GM19397 (cell line): ENCODE results near the gene FGFR3.

Experiments
- ATAC-seq: cut with Tn5 transposase; IDR thresholded peaks from one replicate; pipeline ENCODE4 v1.9.1; 2021; ENCODE audit warnings: mild to moderate bottlenecking, moderate library complexity; ENCODE audit not compliant: unreplicated experiment

The FGFR3 gene

GRCh38 chr4:1792832-1793495 is at the start of gene FGFR3:
Gene FGFR3, plus strand, starts transcription at chr4:1793293. Its CDS starts 642 bp downstream, at chr4:1793935.
- ATAC-seq = peak; percentile 62

DNA sequence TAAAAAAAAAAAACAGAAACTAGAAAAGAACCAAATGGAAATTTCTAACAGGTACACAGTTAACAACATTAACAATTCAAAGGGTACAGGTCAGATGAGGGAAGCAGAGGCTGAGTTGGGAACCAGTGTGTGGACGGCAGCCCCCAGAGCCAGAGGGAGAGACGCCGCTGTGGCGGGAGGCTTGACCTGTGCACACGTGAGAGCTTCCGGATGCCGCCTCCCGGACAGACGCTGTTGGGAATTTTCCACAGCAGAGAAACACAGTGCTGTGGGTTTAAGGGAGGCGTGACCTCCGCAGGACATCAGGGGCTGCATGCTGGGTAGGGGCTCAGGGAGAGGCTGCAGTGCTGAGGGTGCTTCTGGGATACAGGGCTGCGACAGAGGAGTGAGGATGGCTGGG is 49.5 kb upstream of the FGFR3 start:
- ATAC-seq = no peak

DNA sequence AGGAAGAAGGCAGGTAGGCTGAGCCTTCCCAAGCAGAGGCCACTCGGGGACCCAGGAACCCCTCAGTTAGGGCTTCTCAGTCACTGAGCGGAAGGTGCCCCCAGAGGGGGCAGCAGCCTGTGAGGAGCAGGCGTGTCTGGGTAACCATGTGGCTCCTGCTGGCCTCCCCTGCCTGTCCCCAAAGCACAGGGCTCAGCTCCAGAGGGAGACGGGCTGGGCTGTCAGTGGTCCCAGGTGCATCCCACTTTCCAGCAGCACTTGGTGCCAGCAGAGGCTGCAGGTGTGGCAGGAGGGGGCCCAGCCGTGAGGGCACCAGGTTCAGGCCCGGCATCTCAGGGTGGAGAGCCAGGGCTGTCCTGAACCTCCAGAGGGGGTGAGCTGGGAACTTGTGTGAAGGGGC is 49.1 kb upstream of the FGFR3 start:
- no peak for ATAC-seq

- no peak for ATAC-seq
These were observed 48.5 kb upstream of the FGFR3 start for GRCh38 chr4:1744552-1744951.

- ATAC-seq = no peak
These were observed 47.9 kb upstream of the FGFR3 start for GRCh38 chr4:1745165-1745564.

- ATAC-seq = no peak
These were observed 47.4 kb upstream of the FGFR3 start for GRCh38 chr4:1745697-1746096.

- no peak for ATAC-seq
These were observed 46.8 kb upstream of the FGFR3 start for GRCh38 chr4:1746265-1746691.

- ATAC-seq = no peak
These were observed 46.0 kb upstream of the FGFR3 start for GRCh38 chr4:1746919-1747602.

DNA sequence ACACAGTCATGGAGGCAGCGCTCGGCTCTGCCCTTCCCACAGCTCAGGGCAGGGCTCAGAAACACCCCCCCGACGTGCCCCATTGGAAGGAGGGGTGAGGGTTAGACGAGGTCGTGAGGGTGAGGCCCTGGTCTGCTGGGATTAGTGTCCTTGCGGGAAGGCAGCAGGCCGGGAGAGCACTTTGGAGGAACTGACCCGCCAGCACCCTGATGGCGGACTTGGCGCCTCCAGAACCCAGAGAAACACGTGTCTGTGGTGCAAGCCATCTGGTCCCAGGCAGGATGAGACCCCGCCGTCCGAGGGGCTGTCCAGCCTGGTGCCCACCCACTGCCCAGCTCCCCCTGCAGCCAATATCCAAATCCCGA is 45.5 kb upstream of the FGFR3 start:
- ATAC-seq = no peak

- no peak for ATAC-seq
These were observed 44.6 kb upstream of the FGFR3 start for GRCh38 chr4:1748465-1748995.

DNA sequence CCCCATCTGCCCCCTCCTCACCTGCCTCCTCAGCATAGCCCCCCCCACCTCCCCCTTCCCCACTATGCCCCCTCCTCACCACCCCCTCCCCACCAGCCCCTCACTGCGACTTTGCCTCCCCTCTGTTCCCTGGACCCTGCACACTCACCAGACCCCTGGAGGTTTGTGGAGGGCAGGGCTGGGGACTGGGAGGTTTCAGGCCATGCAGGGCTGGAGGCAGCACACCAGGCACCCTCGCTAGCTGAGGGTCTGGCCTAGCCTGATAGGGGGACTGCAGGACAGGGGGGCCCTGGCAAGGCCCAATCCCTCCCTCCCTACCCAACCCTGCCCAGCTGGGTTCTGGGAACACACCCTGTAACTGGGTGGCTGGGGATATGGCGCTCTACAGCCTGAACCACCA is 43.7 kb upstream of the FGFR3 start:
- ATAC-seq = no peak

- no peak for ATAC-seq
These were observed 43.3 kb upstream of the FGFR3 start for GRCh38 chr4:1749826-1750225.

DNA sequence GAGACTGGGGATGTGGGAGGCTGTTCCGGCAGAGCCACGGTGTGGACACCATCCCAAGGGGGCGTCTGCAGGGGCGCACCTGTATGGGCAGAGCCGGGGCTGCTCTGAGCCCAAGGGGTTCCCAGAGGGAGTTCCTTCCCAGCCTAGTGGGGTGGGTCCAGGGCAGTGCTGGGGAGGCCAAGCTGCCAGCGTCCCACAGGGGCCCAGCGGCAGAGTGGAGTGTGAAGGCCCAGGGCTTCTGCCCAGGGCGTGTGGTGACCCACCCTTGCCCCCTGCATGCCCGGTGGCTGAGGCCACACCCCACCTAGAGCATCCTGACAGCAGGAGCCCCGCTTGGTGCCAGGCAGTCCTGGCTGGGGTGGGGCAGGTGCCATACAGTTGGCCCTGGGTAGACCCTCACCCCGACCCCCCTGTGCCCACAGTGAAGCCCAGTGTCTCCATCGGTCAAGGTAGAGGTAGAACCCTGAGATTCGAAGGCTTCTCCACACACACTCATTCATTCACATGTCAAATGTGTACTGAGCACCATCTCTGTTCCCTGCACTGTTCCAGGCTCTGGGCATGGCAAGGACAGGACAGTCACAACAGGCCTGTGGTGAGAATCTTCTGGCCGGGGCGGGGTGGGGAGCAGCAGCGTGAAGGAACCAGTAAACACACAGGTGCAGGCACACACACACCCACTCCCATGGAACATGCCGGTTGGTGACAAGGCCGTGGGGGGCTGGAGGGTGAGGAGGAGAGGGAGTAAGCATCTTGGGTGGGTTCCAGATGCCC is 42.5 kb upstream of the FGFR3 start:
- no peak for ATAC-seq

GRCh38 chr4:1751155-1751918 is 41.8 kb upstream of the FGFR3 start:
- ATAC-seq = no peak

DNA sequence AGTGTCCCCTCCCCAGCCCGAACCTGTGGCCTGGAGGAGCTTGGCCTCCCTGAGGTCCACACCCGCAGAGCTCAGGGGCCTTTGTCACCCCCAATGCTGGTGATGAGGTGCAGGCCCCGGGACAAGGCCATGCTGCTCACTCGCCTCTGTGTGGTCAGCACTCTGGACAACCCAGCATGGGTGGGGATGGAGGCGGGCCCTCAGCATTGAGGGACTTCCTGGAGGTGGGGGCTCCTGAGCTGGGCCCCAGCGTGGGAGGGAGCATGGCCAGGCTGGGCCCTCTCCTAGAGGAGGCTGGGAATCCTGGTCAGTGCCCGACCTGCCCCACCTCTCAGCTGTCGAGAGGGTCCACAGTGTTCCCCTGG is 41.2 kb upstream of the FGFR3 start:
- no peak for ATAC-seq

- ATAC-seq = no peak
These were observed 40.6 kb upstream of the FGFR3 start for GRCh38 chr4:1752284-1753041.

DNA sequence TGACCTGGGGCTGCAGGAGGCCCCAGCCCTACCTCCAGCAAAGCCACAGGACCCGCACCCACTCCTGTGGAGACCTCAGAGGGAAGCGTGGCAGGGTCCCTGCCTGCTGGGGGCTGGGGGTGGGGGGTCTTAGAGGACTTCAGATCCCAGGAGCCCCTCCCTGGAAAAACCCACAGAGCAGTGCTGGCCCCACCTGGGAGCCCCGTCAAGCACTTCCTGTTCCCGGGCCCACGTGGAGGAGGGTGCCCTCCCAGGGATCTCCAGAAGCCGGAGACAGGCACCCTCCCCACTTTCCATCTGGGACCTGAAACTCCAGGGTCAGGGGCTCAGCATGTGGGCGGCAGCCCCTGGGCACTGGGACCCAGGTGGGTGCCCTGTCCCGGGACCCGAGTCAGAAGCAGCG is 39.8 kb upstream of the FGFR3 start:
- no peak for ATAC-seq

GRCh38 chr4:1753697-1754311 is 39.3 kb upstream of the FGFR3 start:
- no peak for ATAC-seq

GRCh38 chr4:1754336-1754735 is 38.8 kb upstream of the FGFR3 start:
- no peak for ATAC-seq

- no peak for ATAC-seq
These were observed 37.8 kb upstream of the FGFR3 start for GRCh38 chr4:1755297-1755696.
